ENCODE measurements around the gene CDK14. TPM values are rescaled to one million over a fixed set of nuclear protein-coding genes. Genes with fewer than 3 reads are reported as not detected.

The CDK14 gene
- total and polyA plus RNA-seq, 4 donors: 4.2 to 12.4 (median 7.4) TPM

GRCh38 chr7:91151916-91152315, 555.8 kb downstream of the CDK14 start:
- WGBS: 97% methylated on average over 4 of the region's 4 CpGs
- DNase-seq (ENCODE audit: low spot score): no peak
- no peaks in the 10 kb centered on the region for H3K36me3 ChIP-seq (ENCODE audit: control insufficient read depth in 4 of 4, insufficient read depth in 3 of 4, low read depth in 1 of 4, low read length in 3 of 4)
- H3K27ac ChIP-seq (ENCODE audit: low read depth in 1 of 2, low read length in 2 of 2): no peak overlapping the region
- H3K27me3 ChIP-seq (ENCODE audit: control insufficient read depth in 4 of 4, insufficient read depth in 4 of 4, low read length in 3 of 4): no peaks in the 10 kb centered on the region
- no peaks in the 10 kb centered on the region for H3K9me3 ChIP-seq (ENCODE audit: control insufficient read depth in 4 of 4, low read length in 3 of 4)
- H3K9ac ChIP-seq (ENCODE audit: low read depth in 1 of 2, low read length in 2 of 2): no peak overlapping the region
- H3K4me3 ChIP-seq (ENCODE audit: low read depth in 1 of 3, low read length in 3 of 3): no peak overlapping the region
- TF ChIP-seq EGR1 (IDR thresholded peaks at IDR 0.05; ENCODE audit: low read depth in 2 of 2) (no peak), SP1 (IDR thresholded peaks at IDR 0.05) (no peak), RAD21 (IDR thresholded peaks at IDR 0.05) (no peak)
- no peaks in the 10 kb centered on the region for H3K4me1 ChIP-seq (ENCODE audit: control insufficient read depth in 4 of 4, insufficient read depth in 4 of 4, low read length in 3 of 4)

GRCh38 chr7:91156316-91157185, 560.4 kb downstream of the CDK14 start:
- TF ChIP-seq GABPA (IDR thresholded peaks at IDR 0.05 in 1 of 2, conservative IDR thresholded peaks at IDR 0.05 in 1 of 2): no peak
- TF ChIP-seq MAX (IDR thresholded peaks at IDR 0.05): no peak
- H3K27ac ChIP-seq (ENCODE audit: low read depth in 1 of 2, low read length in 2 of 2): no peak overlapping the region
- H3K9ac ChIP-seq (ENCODE audit: low read depth in 1 of 2, low read length in 2 of 2): no peak overlapping the region
- no peaks in the 10 kb centered on the region for H3K4me1 ChIP-seq (ENCODE audit: control insufficient read depth in 4 of 4, insufficient read depth in 4 of 4, low read length in 3 of 4)
- no peaks in the 10 kb centered on the region for H3K36me3 ChIP-seq (ENCODE audit: control insufficient read depth in 4 of 4, insufficient read depth in 3 of 4, low read depth in 1 of 4, low read length in 3 of 4)
- 88% methylated on average over 10 of the region's 10 CpGs for WGBS
- H3K27me3 ChIP-seq (ENCODE audit: control insufficient read depth in 4 of 4, insufficient read depth in 4 of 4, low read length in 3 of 4): no peaks in the 10 kb centered on the region
- no peak overlapping the region for H3K4me3 ChIP-seq (ENCODE audit: low read depth in 1 of 3, low read length in 3 of 3)
- no peaks in the 10 kb centered on the region for H3K9me3 ChIP-seq (ENCODE audit: control insufficient read depth in 4 of 4, low read length in 3 of 4)
- no peak for DNase-seq (ENCODE audit: low spot score)

GRCh38 chr7:91157579-91158320, 561.6 kb downstream of the CDK14 start:
- WGBS: 81% methylated on average over 6 of the region's 6 CpGs
- no peak overlapping the region for H3K4me3 ChIP-seq (ENCODE audit: low read depth in 1 of 3, low read length in 3 of 3)
- DNase-seq (ENCODE audit: low spot score): no peak
- no peak overlapping the region for H3K27ac ChIP-seq (ENCODE audit: low read depth in 1 of 2, low read length in 2 of 2)
- H3K9me3 ChIP-seq (ENCODE audit: control insufficient read depth in 4 of 4, low read length in 3 of 4): no peaks in the 10 kb centered on the region
- no peaks in the 10 kb centered on the region for H3K27me3 ChIP-seq (ENCODE audit: control insufficient read depth in 4 of 4, insufficient read depth in 4 of 4, low read length in 3 of 4)
- H3K4me1 ChIP-seq (ENCODE audit: control insufficient read depth in 4 of 4, insufficient read depth in 4 of 4, low read length in 3 of 4): no peaks in the 10 kb centered on the region
- H3K36me3 ChIP-seq (ENCODE audit: control insufficient read depth in 4 of 4, insufficient read depth in 3 of 4, low read depth in 1 of 4, low read length in 3 of 4): peaks cover 0 to 2% (median 0%) of the 10 kb centered on the region in 4 donors
- TF ChIP-seq MAX (IDR thresholded peaks at IDR 0.05) (no peak), HNF4G (IDR thresholded peaks at IDR 0.05) (no peak), NR2F2 (IDR thresholded peaks at IDR 0.05) (no peak), ZBTB33 (IDR thresholded peaks at IDR 0.05) (no peak), RXRA (IDR thresholded peaks at IDR 0.05) (no peak), TAF1 (conservative IDR thresholded peaks at IDR 0.05) (no peak), GABPA (IDR thresholded peaks at IDR 0.05 in 1 of 2, conservative IDR thresholded peaks at IDR 0.05 in 1 of 2) (no peak), JUND (IDR thresholded peaks at IDR 0.05) (no peak), EGR1 (IDR thresholded peaks at IDR 0.05; ENCODE audit: low read depth in 2 of 2) (no peak), FOXA2 (IDR thresholded peaks at IDR 0.05) (no peak), REST (IDR thresholded peaks at IDR 0.05) (no peak), RAD21 (IDR thresholded peaks at IDR 0.05) (no peak), CTCF (IDR thresholded peaks at IDR 0.05; ENCODE audit: low read depth, low read length, missing input control) (no peak), HNF4A (conservative IDR thresholded peaks at IDR 0.05) (no peak), FOXA1 (IDR thresholded peaks at IDR 0.05) (no peak), ATF3 (IDR thresholded peaks at IDR 0.05) (no peak), SP1 (IDR thresholded peaks at IDR 0.05) (no peak), YY1 (IDR thresholded peaks at IDR 0.05) (no peak)
- H3K9ac ChIP-seq (ENCODE audit: low read depth in 1 of 2, low read length in 2 of 2): no peak overlapping the region
